Thymus (tissue), 14 donors: ENCODE data around the gene ZDHHC7. TPM values are rescaled to one million over a fixed set of nuclear protein-coding genes. Genes with fewer than 3 reads are reported as not detected.

Experiments
- DNase-seq, 9 donors: peaks; one replicate each; pipeline ENCODE4 v3.0.0-alpha.2; 2013; ENCODE audit warnings: low spot score in 9 of 9, low read depth in 6 of 9, missing footprints in 1 of 9
- H3K27ac ChIP-seq, 2 donors: one replicate each; pipeline ENCODE4 v1.5.1; 2013; ENCODE audit warnings: control low read depth in 1 of 2, low read depth in 1 of 2, low read length in 1 of 2, mild to moderate bottlenecking in 1 of 2, moderate library complexity in 1 of 2
- H3K27me3 ChIP-seq, 2 donors: one replicate each; pipeline ENCODE4 v1.5.1; 2013; ENCODE audit warnings: low read length in 1 of 2; ENCODE audit not compliant: control insufficient read depth in 2 of 2, insufficient read depth in 1 of 2
- H3K36me3 ChIP-seq, 2 donors: one replicate each; pipeline ENCODE4 v1.5.1; 2013; ENCODE audit warnings: low read length in 1 of 2, mild to moderate bottlenecking in 1 of 2, moderate library complexity in 1 of 2; ENCODE audit not compliant: control insufficient read depth in 2 of 2, insufficient read depth in 2 of 2
- H3K4me1 ChIP-seq, 2 donors: one replicate each; pipeline ENCODE4 v1.5.1; 2013; ENCODE audit warnings: low read length in 2 of 2; ENCODE audit not compliant: control insufficient read depth in 2 of 2, insufficient read depth in 2 of 2
- H3K4me3 ChIP-seq, 2 donors: one replicate each; pipeline ENCODE4 v1.5.1; 2013; ENCODE audit warnings: low read length in 2 of 2, control low read depth in 1 of 2, mild to moderate bottlenecking in 1 of 2
- H3K9me3 ChIP-seq, 2 donors: one replicate each; pipeline ENCODE4 v1.5.1; 2013; ENCODE audit warnings: low read length in 1 of 2, mild to moderate bottlenecking in 1 of 2; ENCODE audit not compliant: control insufficient read depth in 2 of 2, insufficient read depth in 1 of 2
- WGBS: extraction: QIAGEN DNeasy Blood & Tissue Kit; methylation state at CpG from one replicate; pipeline ENCODE4 v1.1.7; 2013; 5-methylcytosine and 5-hydroxymethylcytosine counted together
- long read RNA-seq, 10 donors: transcript quantifications; one replicate each; lab custom pipeline, GENCODE V29; 2026
- polyA plus RNA-seq: library from polyadenylated mRNA; stranded (reverse); fragments of 200-250 nt; gene quantifications from one replicate; pipeline ENCODE4 v1.2.3, GENCODE V29; 2013
- total RNA-seq: library from RNA; stranded (reverse); fragments of 120-200 nt; gene quantifications from one replicate; pipeline ENCODE4 v1.2.4, GENCODE V29; 2013
- donor health status: healthy.

Gene ZDHHC7
- total RNA-seq, result 19.0 TPM
- polyA plus RNA-seq, result 24.6 TPM
- long read RNA-seq, donor 1, partial matches to known transcripts, result 0 of 2 reads
- long read RNA-seq, donor 1, other reads (novel, unspliced or antisense), result 0 of 2 reads
- long read RNA-seq, donor 2, result 0 reads
- long read RNA-seq, donor 3, transcript ZDHHC7-201 (8 exons, 3,442 nt), result major isoform, 7 of 14 reads
- long read RNA-seq, donor 3, partial matches to known transcripts, result 5 of 14 reads
- long read RNA-seq, donor 3, other reads (novel, unspliced or antisense), result 0 of 14 reads
- long read RNA-seq, donor 4, transcript ZDHHC7-201 (8 exons, 3,442 nt), result major isoform, 5 of 6 reads
- long read RNA-seq, donor 4, partial matches to known transcripts, result 0 of 6 reads
- long read RNA-seq, donor 4, other reads (novel, unspliced or antisense), result 0 of 6 reads
- long read RNA-seq, donor 5, transcript ZDHHC7-201 (8 exons, 3,442 nt), result major isoform, 9 of 11 reads
- long read RNA-seq, donor 5, partial matches to known transcripts, result 0 of 11 reads
- long read RNA-seq, donor 5, other reads (novel, unspliced or antisense), result 0 of 11 reads
- long read RNA-seq, donor 6, partial matches to known transcripts, result 0 of 6 reads
- long read RNA-seq, donor 6, other reads (novel, unspliced or antisense), result 0 of 6 reads
- long read RNA-seq, donor 7, partial matches to known transcripts, result 5 of 9 reads
- long read RNA-seq, donor 7, other reads (novel, unspliced or antisense), result 0 of 9 reads
- long read RNA-seq, donor 8, partial matches to known transcripts, result 0 of 4 reads
- long read RNA-seq, donor 8, other reads (novel, unspliced or antisense), result 0 of 4 reads
- long read RNA-seq, donor 9, partial matches to known transcripts, result 0 of 7 reads
- long read RNA-seq, donor 9, other reads (novel, unspliced or antisense), result 0 of 7 reads
- long read RNA-seq, donor 10, transcript ZDHHC7-201 (8 exons, 3,442 nt), result major isoform, 5 of 6 reads
- long read RNA-seq, donor 10, partial matches to known transcripts, result 0 of 6 reads
- long read RNA-seq, donor 10, other reads (novel, unspliced or antisense), result 0 of 6 reads

- WGBS, result under 1% methylated on average over 86 of the region's 86 CpGs
- Histone ChIP-seq H3K4me3 (peak within 1 kb of the TSS; percentile 74 to 97), H3K36me3 (peaks cover 0 to 4% of the 10 kb centered on the region in 2 donors), H3K9me3 (no peaks in the 10 kb centered on the region), H3K27ac (peak within 1 kb of the TSS; percentile 96 to 100), H3K27me3 (no peaks in the 10 kb centered on the region), H3K4me1 (peaks cover 0 to 15% of the 10 kb centered on the region in 2 donors)
- peak; percentile 61 to 92 (median 86) for DNase-seq
Measured at GRCh38 chr16:85010931-85011845, at the start of gene ZDHHC7. TSS of gene ZDHHC7 (minus strand) at chr16:85011535. CDS start at chr16:84990618, 20,917 bp downstream.

DNA sequence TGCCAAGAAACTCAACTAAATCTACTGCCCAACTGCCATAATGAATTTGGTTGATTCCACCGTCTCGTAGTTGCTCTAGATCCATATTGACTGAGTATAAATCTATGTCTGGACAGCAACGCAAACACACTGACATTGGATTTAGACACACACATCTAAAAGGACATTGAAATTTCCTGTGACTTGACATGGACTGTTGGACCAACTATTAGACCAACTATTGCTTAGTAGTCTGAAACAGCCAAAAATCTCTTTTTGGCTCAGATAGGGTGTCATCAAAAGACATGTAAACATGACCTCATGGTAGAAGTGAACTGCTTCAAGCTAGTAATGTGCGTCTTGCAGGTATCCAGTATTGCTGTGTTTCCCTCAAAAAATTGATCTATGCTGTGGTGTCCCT lies 47.6 kb upstream of the ZDHHC7 start:
- Histone ChIP-seq H3K4me1 (peaks cover 7 to 49% of the 10 kb centered on the region in 2 donors), H3K27me3 (no peaks in the 10 kb centered on the region), H3K27ac (no peak overlapping the region), H3K36me3 (no peaks in the 10 kb centered on the region), H3K4me3 (no peak overlapping the region), H3K9me3 (no peaks in the 10 kb centered on the region)
- WGBS, result over 99% methylated on average over 4 of the region's 4 CpGs
- DNase-seq, result no peak

DNA sequence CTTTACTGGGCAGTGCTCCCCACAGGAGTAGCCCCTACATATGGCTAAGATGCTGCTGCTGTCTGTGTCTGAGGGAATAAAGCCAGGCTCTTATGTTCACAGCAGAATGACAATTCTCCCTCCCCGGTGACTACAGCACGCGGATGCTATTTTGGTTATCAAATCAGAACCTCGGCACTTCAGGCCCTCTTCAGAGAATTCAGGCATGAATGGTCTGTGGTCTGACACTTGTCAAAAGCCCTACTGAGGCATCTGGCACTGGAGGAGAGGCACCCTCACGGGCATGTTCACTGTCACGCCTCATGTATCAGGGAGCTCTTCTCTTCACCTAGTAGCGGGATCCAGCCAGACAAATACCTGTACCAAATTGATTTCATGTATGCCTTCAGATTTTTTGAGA lies 46.6 kb upstream of the ZDHHC7 start:
- no peak overlapping the region for H3K4me3 ChIP-seq
- DNase-seq, result no peak
- H3K27me3 ChIP-seq, result no peaks in the 10 kb centered on the region
- H3K36me3 ChIP-seq, result no peaks in the 10 kb centered on the region
- H3K9me3 ChIP-seq, result no peaks in the 10 kb centered on the region
- H3K4me1 ChIP-seq, result peaks cover 7 to 49% of the 10 kb centered on the region in 2 donors
- 95% methylated on average over 7 of the region's 7 CpGs for WGBS
- H3K27ac ChIP-seq, result no peak overlapping the region

DNA sequence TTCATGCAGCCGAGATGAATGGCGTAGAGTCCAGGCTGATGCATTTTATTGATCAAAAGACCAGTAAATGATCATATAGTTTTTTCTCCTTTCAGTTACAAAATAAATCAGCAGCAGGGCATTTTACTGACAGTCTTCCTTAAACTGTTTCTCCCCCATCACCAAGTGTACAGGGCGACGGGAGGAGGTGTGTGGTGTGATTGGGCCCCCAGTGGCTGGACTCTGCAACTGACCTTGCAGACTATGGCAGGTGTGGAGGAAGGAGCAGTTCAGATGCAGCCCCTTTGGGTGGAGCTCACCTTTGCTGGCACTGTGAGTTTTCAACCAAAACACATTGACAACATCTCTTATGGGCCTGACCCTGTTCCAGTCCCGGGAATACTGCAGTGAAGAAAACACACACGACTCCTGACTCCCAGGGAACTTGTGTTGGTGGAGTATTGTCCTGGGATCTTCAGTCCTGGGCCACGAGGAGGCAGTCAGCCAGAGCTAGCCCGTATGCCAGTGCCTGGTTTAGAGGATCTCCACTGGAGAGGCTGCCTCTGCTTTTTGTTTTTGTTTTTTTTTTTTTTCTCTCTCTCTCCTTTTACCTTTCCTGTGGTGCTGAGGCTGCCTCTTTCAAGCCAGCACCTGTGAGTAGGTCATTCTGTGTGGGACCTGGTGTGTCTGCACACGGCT lies 46.0 kb upstream of the ZDHHC7 start:
- H3K9me3 ChIP-seq, result no peaks in the 10 kb centered on the region
- no peaks in the 10 kb centered on the region for H3K27me3 ChIP-seq
- WGBS, result 96% methylated on average over 9 of the region's 9 CpGs
- no peak for DNase-seq
- H3K4me3 ChIP-seq, result no peak overlapping the region
- H3K27ac ChIP-seq, result no peak overlapping the region
- H3K4me1 ChIP-seq, result peaks cover 7 to 48% of the 10 kb centered on the region in 2 donors
- H3K36me3 ChIP-seq, result no peaks in the 10 kb centered on the region

DNA sequence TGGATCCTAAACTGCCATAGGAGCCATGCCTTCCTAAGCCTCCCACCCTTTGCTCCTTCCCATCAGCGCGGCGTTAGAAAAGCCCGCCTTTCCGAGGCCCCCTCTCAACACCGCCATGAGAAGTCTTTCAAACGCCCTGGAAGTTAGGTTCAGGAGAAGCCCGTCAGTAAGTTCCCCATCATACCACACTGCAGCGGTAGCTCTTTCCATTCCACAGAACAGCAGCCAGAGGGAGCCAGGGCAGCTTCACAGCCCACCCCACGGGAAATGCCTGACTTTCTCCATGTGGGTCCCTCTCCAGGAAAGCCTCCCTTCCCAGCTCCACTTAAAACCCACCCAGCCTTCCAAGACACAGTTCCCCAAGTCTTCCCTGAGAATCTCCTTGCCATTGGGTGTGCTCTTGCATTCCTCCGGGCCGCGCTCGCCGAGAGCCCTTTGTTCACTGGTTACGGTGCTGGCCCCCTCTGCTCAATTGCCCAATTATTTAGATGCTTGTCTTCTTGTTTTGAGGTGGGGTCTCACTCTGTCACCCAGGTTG lies 44.9 kb upstream of the ZDHHC7 start:
- H3K4me3 ChIP-seq, result no peak overlapping the region
- WGBS, result 77% methylated on average over 16 of the region's 16 CpGs
- H3K4me1 ChIP-seq, result peaks cover 7 to 38% of the 10 kb centered on the region in 2 donors

GRCh38 chr16:85055493-85056210 lies 44.3 kb upstream of the ZDHHC7 start:
- no peaks in the 10 kb centered on the region for H3K36me3 ChIP-seq
- H3K27me3 ChIP-seq, result no peaks in the 10 kb centered on the region
- peak overlapping the region; percentile 89 to 93 for H3K27ac ChIP-seq
- WGBS, result 19% methylated on average over 14 of the region's 14 CpGs
- H3K4me3 ChIP-seq, result peak overlapping the region in 1 of 2 donors; percentile 15
- no peaks in the 10 kb centered on the region for H3K9me3 ChIP-seq
- DNase-seq, result peak; percentile 38 to 88 (median 68)
- H3K4me1 ChIP-seq, result peaks cover 7 to 35% of the 10 kb centered on the region in 2 donors

More for the DNA sequence above, 44.9 kb upstream of the ZDHHC7 start:
- Histone ChIP-seq H3K9me3 (no peaks in the 10 kb centered on the region), H3K36me3 (no peaks in the 10 kb centered on the region), H3K27me3 (no peaks in the 10 kb centered on the region), H3K27ac (peak overlapping the region; percentile 89 to 93)
- DNase-seq, result peak in 1 of 9 donors; percentile 32

DNA sequence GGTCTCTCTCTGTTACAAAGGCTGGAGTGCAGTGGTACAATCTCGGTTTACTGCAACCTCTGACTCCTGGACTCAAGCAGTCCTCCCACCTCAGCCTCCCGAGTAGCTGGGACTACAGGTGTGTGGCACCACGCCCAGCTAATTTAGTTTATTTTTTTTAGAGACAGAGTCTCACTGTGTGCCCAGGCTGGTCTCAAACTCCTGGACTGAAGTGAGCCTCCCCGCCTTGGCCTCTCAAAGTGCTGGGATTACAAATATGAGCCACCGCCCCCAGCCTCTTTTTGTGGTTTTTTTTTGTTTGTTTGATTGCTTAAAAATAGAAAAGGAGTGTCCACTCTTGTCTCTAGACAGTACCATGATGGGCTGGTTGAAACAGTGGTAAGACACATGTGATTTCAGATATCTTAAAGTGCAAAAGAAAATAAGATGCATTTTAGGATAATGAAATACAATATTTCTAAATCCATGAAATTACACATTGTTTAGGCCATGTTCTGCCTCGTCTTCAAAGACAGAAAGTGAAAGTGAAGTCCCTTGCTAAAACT lies 43.7 kb upstream of the ZDHHC7 start:
- 64% methylated on average over 6 of the region's 6 CpGs for WGBS
- Histone ChIP-seq H3K4me1 (peaks cover 7 to 33% of the 10 kb centered on the region in 2 donors), H3K4me3 (no peak overlapping the region), H3K36me3 (no peaks in the 10 kb centered on the region), H3K27me3 (no peaks in the 10 kb centered on the region), H3K27ac (peak overlapping the region; percentile 89 to 93), H3K9me3 (no peaks in the 10 kb centered on the region)
- no peak for DNase-seq
